ENCODE results near the gene CPNE4. TPM values are rescaled to one million over a fixed set of nuclear protein-coding genes. Genes with fewer than 3 reads are reported as not detected.
A peak's percentile ranks its signal among the peaks of the same experiment; 100 is the strongest.

Gene CPNE4
- total RNA-seq, 1 donor from 2014 or later = not detected

GRCh38 chr3:131775650-131776049 is 259.2 kb downstream of the CPNE4 start:
- Mint-ChIP-seq H3K36me3 (ENCODE audit: low read depth) (no peaks in the 10 kb centered on the region), H3K4me3 (no peak overlapping the region), H3K27ac (no peak overlapping the region), H3K4me1 (no peaks in the 10 kb centered on the region), H3K9me3 (no peaks in the 10 kb centered on the region), H3K27me3 (no peaks in the 10 kb centered on the region)
- DNase-seq = no peak
- intact Hi-C loops (cut with micrococcal nuclease) = no loop called here

GRCh38 chr3:131772269-131773026 is 262.4 kb downstream of the CPNE4 start:
- peaks cover 2% of the 10 kb centered on the region for H3K27me3 Mint-ChIP-seq
- DNase-seq = no peak
- no peaks in the 10 kb centered on the region for H3K36me3 Mint-ChIP-seq (ENCODE audit: low read depth)
- H3K27ac Mint-ChIP-seq = no peak overlapping the region
- H3K4me3 Mint-ChIP-seq = no peak overlapping the region
- intact Hi-C loops (cut with micrococcal nuclease) = no loop called here
- H3K9me3 Mint-ChIP-seq = peaks cover 5% of the 10 kb centered on the region
- peaks cover 3% of the 10 kb centered on the region for H3K4me1 Mint-ChIP-seq

GRCh38 chr3:131762981-131763564 is 271.7 kb downstream of the CPNE4 start:
- peaks cover 6% of the 10 kb centered on the region for H3K27me3 Mint-ChIP-seq
- DNase-seq = peak; percentile 8
- no peak overlapping the region for H3K4me3 Mint-ChIP-seq
- no peaks in the 10 kb centered on the region for H3K36me3 Mint-ChIP-seq (ENCODE audit: low read depth)
- intact Hi-C loops (cut with micrococcal nuclease) = no loop called here
- H3K9me3 Mint-ChIP-seq = no peaks in the 10 kb centered on the region
- no peaks in the 10 kb centered on the region for H3K4me1 Mint-ChIP-seq
- H3K27ac Mint-ChIP-seq = no peak overlapping the region

- H3K4me3 Mint-ChIP-seq = no peak overlapping the region
Observed at GRCh38 chr3:131756405-131756804, 278.4 kb downstream of the CPNE4 start.

GRCh38 chr3:131755380-131755779 is 279.4 kb downstream of the CPNE4 start:
- Mint-ChIP-seq H3K4me3 (no peak overlapping the region), H3K27me3 (peaks cover 1% of the 10 kb centered on the region), H3K36me3 (ENCODE audit: low read depth) (no peaks in the 10 kb centered on the region), H3K27ac (no peak overlapping the region), H3K4me1 (no peaks in the 10 kb centered on the region), H3K9me3 (no peaks in the 10 kb centered on the region)
- DNase-seq = no peak
- intact Hi-C loops (cut with micrococcal nuclease) = no loop called here

More at GRCh38 chr3:131756405-131756804, 278.4 kb downstream of the CPNE4 start:
- H3K27ac Mint-ChIP-seq = no peak overlapping the region
- H3K4me1 Mint-ChIP-seq = no peaks in the 10 kb centered on the region
- DNase-seq = peak; percentile 35
- peaks cover 2% of the 10 kb centered on the region for H3K27me3 Mint-ChIP-seq
- intact Hi-C loops (cut with micrococcal nuclease) = no loop called here
- H3K9me3 Mint-ChIP-seq = no peaks in the 10 kb centered on the region
- no peaks in the 10 kb centered on the region for H3K36me3 Mint-ChIP-seq (ENCODE audit: low read depth)

GRCh38 chr3:131750256-131750655 is 284.6 kb downstream of the CPNE4 start:
- intact Hi-C loops (cut with micrococcal nuclease) = no loop called here
- Mint-ChIP-seq H3K4me1 (no peaks in the 10 kb centered on the region), H3K4me3 (no peak overlapping the region), H3K27ac (no peak overlapping the region), H3K27me3 (peaks cover 9% of the 10 kb centered on the region), H3K9me3 (no peaks in the 10 kb centered on the region), H3K36me3 (ENCODE audit: low read depth) (no peaks in the 10 kb centered on the region)
- DNase-seq = no peak

- Mint-ChIP-seq H3K4me1 (no peaks in the 10 kb centered on the region), H3K27me3 (peaks cover 9% of the 10 kb centered on the region), H3K36me3 (ENCODE audit: low read depth) (no peaks in the 10 kb centered on the region), H3K9me3 (no peaks in the 10 kb centered on the region), H3K4me3 (no peak overlapping the region), H3K27ac (no peak overlapping the region)
- no peak for DNase-seq
- intact Hi-C loops (cut with micrococcal nuclease) = no loop called here
Observed at GRCh38 chr3:131749826-131750225, 285.0 kb downstream of the CPNE4 start.

GRCh38 chr3:131747466-131747865 is 287.3 kb downstream of the CPNE4 start:
- Mint-ChIP-seq H3K4me3 (no peak overlapping the region), H3K27me3 (peaks cover 9% of the 10 kb centered on the region), H3K4me1 (no peaks in the 10 kb centered on the region), H3K9me3 (no peaks in the 10 kb centered on the region), H3K27ac (no peak overlapping the region), H3K36me3 (ENCODE audit: low read depth) (no peaks in the 10 kb centered on the region)
- intact Hi-C loops (cut with micrococcal nuclease) = no loop called here
- DNase-seq = no peak

GRCh38 chr3:131744765-131745164 is 290.0 kb downstream of the CPNE4 start:
- H3K9me3 Mint-ChIP-seq = no peaks in the 10 kb centered on the region
- H3K4me3 Mint-ChIP-seq = no peak overlapping the region
- no peaks in the 10 kb centered on the region for H3K4me1 Mint-ChIP-seq
- peaks cover 5% of the 10 kb centered on the region for H3K27me3 Mint-ChIP-seq
- DNase-seq = peak; percentile 16
- no peaks in the 10 kb centered on the region for H3K36me3 Mint-ChIP-seq (ENCODE audit: low read depth)
- intact Hi-C loops (cut with micrococcal nuclease) = no loop called here
- no peak overlapping the region for H3K27ac Mint-ChIP-seq

- Mint-ChIP-seq H3K27ac (no peak overlapping the region), H3K4me1 (no peaks in the 10 kb centered on the region), H3K27me3 (peaks cover 5% of the 10 kb centered on the region), H3K4me3 (no peak overlapping the region), H3K36me3 (ENCODE audit: low read depth) (no peaks in the 10 kb centered on the region), H3K9me3 (no peaks in the 10 kb centered on the region)
- DNase-seq = no peak
- intact Hi-C loops (cut with micrococcal nuclease) = no loop called here
Observed at GRCh38 chr3:131743126-131743525, 291.7 kb downstream of the CPNE4 start.

GRCh38 chr3:131739211-131739610 is 295.6 kb downstream of the CPNE4 start:
- Mint-ChIP-seq H3K4me3 (no peak overlapping the region), H3K27ac (no peak overlapping the region), H3K9me3 (no peaks in the 10 kb centered on the region), H3K27me3 (no peaks in the 10 kb centered on the region), H3K4me1 (no peaks in the 10 kb centered on the region), H3K36me3 (ENCODE audit: low read depth) (no peaks in the 10 kb centered on the region)
- intact Hi-C loops (cut with micrococcal nuclease) = no loop called here
- peak; percentile 35 for DNase-seq

GRCh38 chr3:131738095-131738494 is 296.7 kb downstream of the CPNE4 start:
- DNase-seq = no peak
- Mint-ChIP-seq H3K4me3 (no peak overlapping the region), H3K27me3 (no peaks in the 10 kb centered on the region), H3K36me3 (ENCODE audit: low read depth) (no peaks in the 10 kb centered on the region), H3K9me3 (no peaks in the 10 kb centered on the region), H3K27ac (no peak overlapping the region), H3K4me1 (no peaks in the 10 kb centered on the region)
- intact Hi-C loops (cut with micrococcal nuclease) = no loop called here

- Mint-ChIP-seq H3K9me3 (peaks cover 3% of the 10 kb centered on the region), H3K4me3 (no peak overlapping the region), H3K4me1 (peaks cover 2% of the 10 kb centered on the region), H3K27me3 (no peaks in the 10 kb centered on the region), H3K27ac (no peak overlapping the region), H3K36me3 (ENCODE audit: low read depth) (no peaks in the 10 kb centered on the region)
- intact Hi-C loops (cut with micrococcal nuclease) = no loop called here
- DNase-seq = no peak
Observed at GRCh38 chr3:131735544-131735943, 299.3 kb downstream of the CPNE4 start.

- Mint-ChIP-seq H3K9me3 (peaks cover 3% of the 10 kb centered on the region), H3K4me1 (peaks cover 2% of the 10 kb centered on the region), H3K27ac (no peak overlapping the region), H3K27me3 (no peaks in the 10 kb centered on the region), H3K36me3 (ENCODE audit: low read depth) (no peaks in the 10 kb centered on the region), H3K4me3 (no peak overlapping the region)
- intact Hi-C loops (cut with micrococcal nuclease) = no loop called here
- peak; percentile 39 for DNase-seq
Observed at GRCh38 chr3:131735116-131735515, 299.7 kb downstream of the CPNE4 start.
